WTC11 (cell line): ENCODE measurements around the gene JMJD6.

Source experiments
- ESRRA ChIP-seq: sonication (generic); formaldehyde crosslinking; IDR thresholded peaks from 2 replicates; pipeline ENCODE4 v1.8.1; 2022; ENCODE audit warnings: mild to moderate bottlenecking, missing genetic modification reagents, borderline replicate concordance
- RELA ChIP-seq: sonication (generic); formaldehyde crosslinking; IDR thresholded peaks from 2 replicates; pipeline ENCODE4 v1.8.1; 2022; ENCODE audit warnings: missing genetic modification reagents, mild to moderate bottlenecking, borderline replicate concordance
- TF ChIP-seq, protein P1 (sequence below): fragments of 200-600 bp; IDR thresholded peaks from 2 replicates; pipeline ENCODE4 v1.8.0; 2022; ENCODE audit warnings: antibody characterized with exemption
- TF ChIP-seq, protein P2 (sequence below): fragments of 250-450 bp; sonication (Bioruptor Pico); IDR thresholded peaks from 2 replicates; pipeline ENCODE4 v1.8.0; 2021; ENCODE audit warnings: mild to moderate bottlenecking

DNA sequence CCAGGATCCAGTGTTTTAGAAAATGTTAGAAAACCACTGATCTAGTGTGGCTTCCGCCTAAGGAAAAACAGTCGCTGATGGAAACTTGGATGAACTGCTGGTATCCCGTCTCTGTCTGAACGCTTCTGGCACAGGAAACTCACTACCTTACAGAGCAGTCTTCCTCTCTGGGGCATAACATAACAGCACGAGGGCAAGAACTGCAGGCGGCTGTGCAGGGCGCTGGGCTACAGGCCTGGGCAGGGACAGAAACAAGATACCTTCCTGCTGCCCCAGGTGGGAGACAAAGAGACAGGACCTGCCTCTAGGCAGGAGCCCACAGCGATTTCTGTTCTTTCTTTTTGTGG lies 26.2 kb downstream of the JMJD6 start:
- TF ChIP-seq ESRRA (CRISPR knock-in tag) (no peak), RELA (no peak)
- TF ChIP-seq, protein P1, sequence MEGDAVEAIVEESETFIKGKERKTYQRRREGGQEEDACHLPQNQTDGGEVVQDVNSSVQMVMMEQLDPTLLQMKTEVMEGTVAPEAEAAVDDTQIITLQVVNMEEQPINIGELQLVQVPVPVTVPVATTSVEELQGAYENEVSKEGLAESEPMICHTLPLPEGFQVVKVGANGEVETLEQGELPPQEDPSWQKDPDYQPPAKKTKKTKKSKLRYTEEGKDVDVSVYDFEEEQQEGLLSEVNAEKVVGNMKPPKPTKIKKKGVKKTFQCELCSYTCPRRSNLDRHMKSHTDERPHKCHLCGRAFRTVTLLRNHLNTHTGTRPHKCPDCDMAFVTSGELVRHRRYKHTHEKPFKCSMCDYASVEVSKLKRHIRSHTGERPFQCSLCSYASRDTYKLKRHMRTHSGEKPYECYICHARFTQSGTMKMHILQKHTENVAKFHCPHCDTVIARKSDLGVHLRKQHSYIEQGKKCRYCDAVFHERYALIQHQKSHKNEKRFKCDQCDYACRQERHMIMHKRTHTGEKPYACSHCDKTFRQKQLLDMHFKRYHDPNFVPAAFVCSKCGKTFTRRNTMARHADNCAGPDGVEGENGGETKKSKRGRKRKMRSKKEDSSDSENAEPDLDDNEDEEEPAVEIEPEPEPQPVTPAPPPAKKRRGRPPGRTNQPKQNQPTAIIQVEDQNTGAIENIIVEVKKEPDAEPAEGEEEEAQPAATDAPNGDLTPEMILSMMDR, result no peak
- TF ChIP-seq, protein P2, sequence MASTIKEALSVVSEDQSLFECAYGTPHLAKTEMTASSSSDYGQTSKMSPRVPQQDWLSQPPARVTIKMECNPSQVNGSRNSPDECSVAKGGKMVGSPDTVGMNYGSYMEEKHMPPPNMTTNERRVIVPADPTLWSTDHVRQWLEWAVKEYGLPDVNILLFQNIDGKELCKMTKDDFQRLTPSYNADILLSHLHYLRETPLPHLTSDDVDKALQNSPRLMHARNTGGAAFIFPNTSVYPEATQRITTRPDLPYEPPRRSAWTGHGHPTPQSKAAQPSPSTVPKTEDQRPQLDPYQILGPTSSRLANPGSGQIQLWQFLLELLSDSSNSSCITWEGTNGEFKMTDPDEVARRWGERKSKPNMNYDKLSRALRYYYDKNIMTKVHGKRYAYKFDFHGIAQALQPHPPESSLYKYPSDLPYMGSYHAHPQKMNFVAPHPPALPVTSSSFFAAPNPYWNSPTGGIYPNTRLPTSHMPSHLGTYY, result no peak
